HG02852 (cell line): Measurements from ENCODE around the gene KCNAB1.

Source experiments
- ATAC-seq: cut with Tn5 transposase; IDR thresholded peaks from one replicate; pipeline ENCODE4 v1.9.1; 2021; ENCODE audit warnings: mild to moderate bottlenecking, moderate library complexity; ENCODE audit not compliant: unreplicated experiment

Gene KCNAB1

DNA sequence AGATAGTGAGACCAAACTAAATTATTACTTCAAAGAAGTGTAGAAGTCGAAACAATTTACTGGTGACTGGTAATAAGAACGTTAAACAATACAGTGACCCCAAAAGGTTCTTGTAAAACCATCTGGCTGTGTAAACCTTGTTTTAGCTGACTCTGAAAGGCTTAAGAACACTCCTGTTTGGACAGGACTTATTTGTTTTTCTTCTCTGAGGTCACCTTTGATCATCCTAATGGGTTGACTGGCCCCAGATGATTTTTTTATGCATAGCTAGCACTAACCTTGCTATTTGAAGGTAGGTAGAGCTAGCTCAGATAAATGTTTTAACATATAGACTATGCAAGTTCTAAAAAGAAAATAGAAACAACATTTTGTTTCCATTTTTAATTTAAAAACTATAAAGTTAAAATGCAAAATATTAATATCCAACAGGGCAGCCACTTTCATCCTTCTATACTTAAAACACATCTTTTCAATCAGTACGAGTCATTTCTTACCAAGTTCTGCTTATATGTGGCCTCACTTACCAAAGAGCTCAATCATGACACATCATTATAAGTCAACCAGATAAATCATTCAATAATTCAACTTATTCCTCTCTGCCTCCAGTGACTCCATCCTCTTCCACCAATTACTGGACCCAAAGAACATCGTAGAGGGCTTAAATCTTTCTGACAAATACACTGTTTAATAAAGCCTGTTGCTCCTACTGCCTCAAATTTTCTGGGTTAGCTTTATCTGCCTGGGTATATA, 275.8 kb downstream of the KCNAB1 start:
- no peak for ATAC-seq

- ATAC-seq = no peak
Observed at GRCh38 chr3:156396851-156397250, 276.5 kb downstream of the KCNAB1 start.

GRCh38 chr3:156397534-156397933, 277.2 kb downstream of the KCNAB1 start:
- ATAC-seq = no peak

GRCh38 chr3:156400062-156400461, 279.7 kb downstream of the KCNAB1 start:
- ATAC-seq = no peak

- ATAC-seq = no peak
Observed at GRCh38 chr3:156400735-156401134, 280.4 kb downstream of the KCNAB1 start.

DNA sequence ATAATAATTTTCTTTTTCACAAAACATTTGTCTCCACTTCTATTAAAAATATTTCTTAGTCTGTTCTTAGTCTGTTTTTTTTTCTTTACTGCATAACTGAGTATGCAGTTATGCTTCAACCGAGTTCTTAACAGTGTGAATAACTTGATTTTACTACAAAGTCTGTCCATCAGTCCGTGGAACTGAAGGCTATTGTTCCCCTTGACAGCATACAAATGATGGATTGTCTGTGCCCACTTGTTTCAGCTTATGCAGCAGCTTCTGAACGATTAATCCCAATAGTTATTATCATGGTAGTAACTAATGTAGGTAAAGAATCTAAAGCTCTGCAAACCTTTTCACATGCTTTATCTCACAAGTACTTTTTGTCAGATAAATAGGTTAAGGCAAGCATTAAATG, 283.8 kb downstream of the KCNAB1 start:
- no peak for ATAC-seq

- ATAC-seq = no peak
Observed at GRCh38 chr3:156406393-156406792, 286.0 kb downstream of the KCNAB1 start.

DNA sequence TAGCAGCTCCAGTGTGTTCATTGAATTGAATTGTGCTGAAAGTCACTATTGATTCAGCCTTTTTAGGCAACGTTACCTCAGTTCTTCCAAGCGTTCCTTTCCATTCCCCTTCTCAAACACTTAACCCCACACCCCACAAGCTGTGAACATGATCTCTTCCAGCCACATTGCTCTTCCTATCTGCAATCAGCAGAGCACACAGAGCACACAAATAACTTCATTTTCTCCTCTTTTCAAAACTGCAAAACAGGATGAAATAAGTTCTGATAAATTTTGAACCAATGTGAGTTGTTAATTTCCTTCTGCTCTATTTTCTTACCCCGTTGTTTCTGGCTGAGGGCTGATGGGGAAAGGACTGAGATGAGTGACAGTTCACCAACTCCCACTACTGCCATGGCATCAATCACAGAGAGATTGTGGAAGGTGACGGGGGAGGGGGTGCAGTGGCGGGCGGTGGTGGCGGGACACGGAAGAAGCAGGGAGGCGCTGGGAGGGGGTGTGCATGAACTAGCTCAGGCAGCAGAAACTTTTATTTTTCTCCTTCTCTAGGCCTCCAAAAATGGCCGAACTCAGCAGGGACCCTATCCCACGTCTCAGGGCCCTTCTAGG, 287.3 kb downstream of the KCNAB1 start:
- ATAC-seq = no peak

GRCh38 chr3:156409694-156410093, 289.3 kb downstream of the KCNAB1 start:
- no peak for ATAC-seq

DNA sequence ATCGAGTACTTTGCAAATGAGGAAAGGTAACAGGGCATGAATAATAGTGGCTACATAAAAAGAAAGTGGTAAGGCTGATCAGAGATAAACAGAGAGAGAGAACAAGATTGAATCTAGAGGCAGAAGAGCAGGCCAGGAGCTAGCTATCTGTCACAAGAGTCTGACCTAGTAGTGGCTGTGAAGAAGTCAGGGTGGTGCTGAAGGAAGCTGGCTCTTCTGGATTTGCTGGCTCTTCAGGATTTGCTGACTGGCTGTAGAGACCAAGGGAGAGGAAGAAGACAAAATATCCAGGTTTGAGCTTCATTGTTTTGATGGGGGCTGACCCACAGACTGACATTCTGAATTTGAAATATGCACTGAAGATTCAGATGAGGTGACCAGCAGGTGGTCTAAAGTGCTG, 292.2 kb downstream of the KCNAB1 start:
- no peak for ATAC-seq

DNA sequence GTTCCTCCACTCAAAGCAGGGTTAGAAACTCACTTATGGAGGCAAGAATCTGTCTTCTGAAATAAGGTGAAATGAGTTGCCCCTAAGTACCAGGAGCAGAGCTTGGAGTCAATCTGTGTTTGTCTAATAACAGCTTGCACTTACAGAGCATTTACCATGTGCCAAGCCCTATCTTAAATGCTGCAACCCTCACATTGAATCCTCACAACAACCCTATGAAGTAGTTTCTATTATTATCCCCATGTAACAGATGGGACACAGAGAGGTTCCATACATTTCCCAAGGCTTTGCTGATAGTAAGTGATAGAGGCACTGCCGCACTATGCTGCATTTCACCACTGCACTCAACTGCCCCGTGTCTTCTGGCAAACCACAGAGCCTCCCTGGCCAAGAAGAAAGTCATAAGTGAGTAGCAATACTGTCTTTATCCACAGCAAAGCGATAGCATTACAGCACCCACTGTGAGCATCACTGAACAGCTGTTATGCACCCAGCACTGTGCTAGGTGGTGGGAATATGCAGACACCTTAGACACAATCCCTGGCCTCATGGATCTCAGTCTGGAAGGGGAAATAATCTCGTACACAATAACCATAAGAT, 293.0 kb downstream of the KCNAB1 start:
- no peak for ATAC-seq

DNA sequence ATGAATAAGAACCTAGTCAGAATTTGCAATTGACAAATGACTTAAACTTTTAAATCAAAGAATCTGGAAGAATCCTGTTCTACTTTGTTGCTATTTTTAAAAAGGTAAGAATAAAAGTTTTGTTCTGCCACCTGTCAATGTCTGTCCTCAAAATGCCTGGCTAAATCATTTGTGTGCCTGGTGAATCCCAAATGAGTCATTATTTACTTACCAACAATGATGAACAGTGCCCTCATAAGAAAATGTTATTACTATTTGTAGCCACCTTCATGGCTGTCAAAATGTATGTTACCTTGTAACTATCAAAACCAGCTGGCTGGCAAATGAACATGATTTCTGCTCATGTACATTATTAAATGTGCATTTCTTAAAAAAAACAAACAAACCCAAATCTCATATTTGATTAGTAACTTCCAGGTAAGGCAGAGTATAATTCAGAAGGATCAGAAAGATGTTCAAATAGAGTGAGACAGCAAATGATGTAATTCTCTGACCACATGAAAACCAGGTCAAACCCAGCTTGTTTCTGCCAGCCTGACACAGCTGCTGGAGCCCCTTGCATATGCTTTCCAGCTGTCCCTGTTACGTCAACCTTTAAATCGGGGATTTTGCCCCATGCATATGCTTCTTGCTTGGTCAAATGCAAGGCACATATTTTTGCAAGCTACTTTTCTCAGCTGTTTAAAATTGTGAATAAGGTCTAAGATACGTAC, 296.6 kb downstream of the KCNAB1 start:
- no peak for ATAC-seq

DNA sequence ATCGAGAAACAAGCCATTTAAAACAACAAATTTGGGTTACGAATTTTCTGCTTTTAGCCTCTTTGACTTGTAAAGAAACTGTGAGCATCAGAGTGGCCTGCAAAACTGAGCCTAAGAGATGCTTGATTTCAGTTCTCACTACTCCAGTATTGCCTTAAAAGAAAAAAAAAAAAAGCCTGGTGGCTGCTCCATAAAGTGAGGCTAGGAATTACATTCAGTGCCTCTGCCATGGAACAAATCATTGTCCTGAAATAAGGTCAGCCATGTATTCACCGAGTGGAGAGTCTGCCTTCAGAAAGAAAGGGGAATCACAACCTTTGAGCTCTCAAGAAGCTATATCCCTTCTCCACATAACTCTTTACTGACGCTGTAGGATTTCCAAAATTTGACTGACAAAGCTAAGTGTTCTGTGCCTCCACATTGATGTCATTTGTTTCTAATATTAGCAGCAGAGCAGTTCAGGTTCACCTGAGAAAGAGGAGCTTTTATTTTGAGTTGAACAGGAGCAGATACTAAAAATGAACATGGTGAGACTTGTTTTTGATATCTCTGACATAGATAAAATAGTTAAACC, 297.3 kb downstream of the KCNAB1 start:
- ATAC-seq = no peak

DNA sequence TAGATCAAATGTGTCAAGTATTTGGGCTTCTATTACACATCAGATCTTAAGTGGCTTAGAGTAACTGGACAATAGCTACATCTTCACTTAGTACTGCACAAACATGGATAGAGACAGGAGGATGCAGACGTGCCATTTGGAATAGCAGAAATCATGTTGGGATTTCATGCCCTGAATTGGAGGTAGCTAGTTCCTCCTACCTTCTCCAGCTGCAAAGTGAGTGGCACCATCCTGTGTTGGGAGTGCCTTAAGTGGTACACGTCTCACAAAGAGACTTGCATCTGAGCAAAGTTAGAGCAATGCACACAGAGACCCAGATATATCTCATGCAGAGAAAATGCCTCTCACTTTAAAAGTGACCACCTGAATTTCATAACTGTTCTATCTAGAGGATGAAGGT, 298.1 kb downstream of the KCNAB1 start:
- ATAC-seq = no peak

- ATAC-seq = no peak
Observed at GRCh38 chr3:156421534-156421933, 301.2 kb downstream of the KCNAB1 start.

GRCh38 chr3:156424758-156425157, 304.4 kb downstream of the KCNAB1 start:
- no peak for ATAC-seq

GRCh38 chr3:156425651-156426050, 305.3 kb downstream of the KCNAB1 start:
- no peak for ATAC-seq

- ATAC-seq = no peak
Observed at GRCh38 chr3:156429125-156429524, 308.7 kb downstream of the KCNAB1 start.

DNA sequence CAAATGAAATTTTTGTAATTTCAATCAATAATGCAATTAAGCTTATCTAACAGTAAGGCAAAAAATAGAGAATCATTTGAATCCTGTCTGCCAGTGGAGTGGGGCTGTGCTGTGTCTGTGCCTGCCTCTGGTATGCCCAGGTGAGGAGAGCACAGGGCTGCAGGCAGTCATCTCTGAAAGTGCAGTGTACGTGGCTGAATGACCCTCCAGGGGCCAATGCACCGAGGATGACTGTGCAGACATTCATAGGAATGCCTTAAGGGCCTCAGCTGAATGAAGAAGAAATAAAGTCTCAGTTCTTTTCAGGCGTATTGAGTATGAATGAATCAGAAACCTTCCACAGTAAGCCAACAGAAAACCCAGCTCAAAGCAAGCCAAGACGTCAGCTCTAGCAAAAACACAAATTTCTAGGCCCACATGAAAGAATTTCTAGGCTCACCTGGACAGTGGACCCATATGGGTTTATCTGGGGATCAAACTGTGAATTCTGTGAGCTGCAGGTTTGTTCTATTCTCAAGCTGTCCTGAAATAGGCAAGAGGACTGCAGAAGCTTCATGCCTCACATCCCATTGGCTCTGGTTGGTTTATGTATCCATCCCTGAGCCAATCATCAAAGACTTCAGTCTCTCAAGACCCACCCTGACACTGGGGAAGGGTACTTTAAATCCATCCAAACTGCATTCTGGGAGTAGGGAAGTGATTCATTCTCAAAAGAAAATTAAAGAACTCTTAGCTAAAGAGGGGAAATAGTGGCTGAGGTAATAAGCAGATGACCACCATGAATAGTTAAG, 311.2 kb downstream of the KCNAB1 start:
- no peak for ATAC-seq

- ATAC-seq = no peak
Observed at GRCh38 chr3:156432563-156432962, 312.2 kb downstream of the KCNAB1 start.

DNA sequence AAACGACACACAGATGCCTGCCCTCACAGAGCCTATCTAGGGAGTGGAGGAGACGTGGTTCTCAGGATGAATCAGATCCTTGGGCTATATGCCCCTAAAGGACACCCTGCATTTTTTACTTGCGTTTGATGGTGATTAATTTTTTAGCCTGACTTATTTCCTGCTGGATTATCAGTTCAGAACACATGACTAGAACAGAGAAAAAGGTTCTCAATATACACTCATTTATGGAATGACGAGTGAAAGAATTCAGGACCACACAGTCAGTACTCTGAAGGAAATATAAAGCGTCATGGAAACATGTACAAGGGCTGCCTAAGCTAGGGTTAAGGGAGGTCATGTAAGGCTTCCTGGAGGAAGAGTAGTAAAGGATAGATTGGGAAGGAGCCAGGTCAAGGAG, 312.8 kb downstream of the KCNAB1 start:
- ATAC-seq = no peak
